Measurements from ENCODE around the gene IFI16.
A peak's percentile ranks its signal among the peaks of the same experiment; 100 is the strongest.

The IFI16 gene

DNA sequence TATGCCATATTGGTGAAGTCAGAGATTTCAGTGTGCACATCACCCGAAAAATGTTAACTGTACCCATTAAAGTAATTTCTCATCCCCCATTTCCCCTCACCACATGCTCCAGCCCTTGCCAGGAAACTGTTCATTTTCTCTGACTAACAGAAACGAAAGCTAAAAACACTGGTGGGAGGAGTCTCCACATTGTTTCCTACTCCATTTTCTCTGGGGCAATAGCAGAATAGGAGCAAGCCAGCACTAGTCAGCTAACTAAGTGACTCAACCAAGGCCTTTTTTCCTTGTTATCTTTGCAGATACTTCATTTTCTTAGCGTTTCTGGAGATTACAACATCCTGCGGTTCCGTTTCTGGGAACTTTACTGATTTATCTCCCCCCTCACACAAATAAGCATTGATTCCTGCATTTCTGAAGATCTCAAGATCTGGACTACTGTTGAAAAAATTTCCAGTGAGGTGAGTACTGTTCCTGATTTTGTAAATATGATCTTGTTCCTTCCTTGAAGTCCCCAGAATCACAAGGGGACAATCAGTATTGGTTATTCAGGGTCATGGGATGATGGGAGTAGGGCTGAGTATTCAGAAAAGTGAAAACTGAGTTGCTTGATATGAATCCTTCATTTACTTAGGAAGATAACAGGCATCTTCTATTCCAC is at the start of gene IFI16:
Gene IFI16 (plus strand): TSS at position 204 of the 658 bp plus-strand sequence. CDS start 4,774 bp downstream, outside the sequence.
- peak in 1 of 2 donors; percentile 78 for DNase-seq (ENCODE audit: low read depth in 1 of 2, low spot score in 1 of 2)

DNA sequence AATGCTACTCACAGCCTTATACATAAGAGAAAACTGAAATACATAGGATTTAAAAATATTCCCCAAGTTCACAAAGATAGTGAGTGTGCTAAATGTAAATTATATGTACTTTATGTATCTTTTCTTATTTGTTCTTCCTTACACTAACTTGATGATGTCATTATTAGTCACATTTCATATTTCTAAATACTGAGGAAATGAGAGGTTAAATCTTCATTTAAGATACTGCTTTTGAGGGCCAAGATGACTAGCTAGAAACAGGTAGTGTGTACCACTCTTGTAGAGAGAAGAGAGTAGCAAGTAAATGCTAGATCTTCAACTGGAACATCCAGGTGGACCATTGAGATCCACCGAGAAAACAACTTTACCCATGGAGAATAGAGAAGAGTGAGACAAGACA is 48.5 kb upstream of the IFI16 start:
- DNase-seq (ENCODE audit: low read depth in 1 of 2, low spot score in 1 of 2) = no peak

- DNase-seq (ENCODE audit: low read depth in 1 of 2, low spot score in 1 of 2) = no peak
Observed at GRCh38 chr1:158962983-158963382, 46.7 kb upstream of the IFI16 start.

- DNase-seq (ENCODE audit: low read depth in 1 of 2, low spot score in 1 of 2) = peak in 1 of 2 donors; percentile 17
Observed at GRCh38 chr1:158969166-158969565, 40.5 kb upstream of the IFI16 start.

DNA sequence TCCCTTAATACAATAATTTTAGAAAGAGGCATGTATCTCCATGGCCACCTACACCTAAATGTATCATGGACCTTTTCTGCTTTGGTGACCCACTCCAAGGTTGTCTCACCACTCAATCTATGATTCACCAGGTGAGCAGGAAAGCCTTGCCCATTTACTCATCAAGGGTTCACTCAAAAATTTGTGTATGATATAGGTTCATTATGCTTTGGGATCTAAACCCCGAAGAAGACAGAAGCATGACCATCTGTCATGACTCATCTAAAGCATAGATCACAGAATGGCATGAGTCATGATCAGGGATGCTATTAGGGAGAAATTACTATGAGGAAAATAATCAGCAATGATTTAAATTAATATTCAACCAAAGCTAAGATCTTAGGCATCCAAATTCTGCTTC is 39.9 kb upstream of the IFI16 start:
- peak in 1 of 2 donors; percentile 28 for DNase-seq (ENCODE audit: low read depth in 1 of 2, low spot score in 1 of 2)

- no peak for DNase-seq (ENCODE audit: low read depth in 1 of 2, low spot score in 1 of 2)
Observed at GRCh38 chr1:158972841-158973240, 36.9 kb upstream of the IFI16 start.

GRCh38 chr1:158976219-158976618 is 33.5 kb upstream of the IFI16 start:
- DNase-seq (ENCODE audit: low read depth in 1 of 2, low spot score in 1 of 2) = no peak

DNA sequence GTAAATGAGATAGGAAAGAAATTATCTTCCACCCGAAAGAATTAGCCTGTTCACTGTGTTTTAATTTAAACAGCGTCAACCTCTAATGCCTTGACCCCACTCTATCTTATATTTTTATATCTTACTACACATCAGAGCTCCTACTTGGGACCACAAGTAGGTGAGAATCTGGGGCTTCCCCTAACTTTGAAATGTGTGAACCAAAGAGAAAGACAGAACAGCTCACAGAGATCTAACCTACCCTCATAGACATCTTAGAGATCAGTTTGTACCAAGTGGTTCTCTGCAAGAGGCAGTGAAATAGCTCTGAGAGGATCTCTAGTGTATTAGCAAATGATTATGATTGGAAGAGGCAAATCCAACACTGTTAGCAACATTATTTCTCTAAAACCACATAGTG is 31.0 kb upstream of the IFI16 start:
- no peak for DNase-seq (ENCODE audit: low read depth in 1 of 2, low spot score in 1 of 2)

- DNase-seq (ENCODE audit: low read depth in 1 of 2, low spot score in 1 of 2) = no peak
Observed at GRCh38 chr1:158979229-158979628, 30.5 kb upstream of the IFI16 start.

DNA sequence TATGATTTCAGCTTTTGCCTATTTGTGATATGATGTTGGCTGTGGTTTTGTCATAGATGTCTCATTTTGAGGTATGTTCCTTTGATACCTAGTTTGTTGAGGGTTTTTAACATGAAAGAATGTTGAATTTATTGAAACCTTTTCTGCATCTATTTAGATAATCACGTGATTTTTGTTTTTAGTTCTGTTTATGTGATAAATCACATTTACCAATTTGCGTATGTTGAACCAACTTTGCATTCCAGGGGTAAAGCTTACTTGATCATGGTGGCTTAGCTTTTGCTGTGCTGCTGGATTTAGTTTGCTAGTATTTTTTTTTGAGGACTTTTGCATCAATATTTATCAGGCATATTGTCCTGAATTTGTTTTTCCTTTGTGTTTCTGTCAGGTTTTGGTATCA is 26.5 kb upstream of the IFI16 start:
- no peak for DNase-seq (ENCODE audit: low read depth in 1 of 2, low spot score in 1 of 2)

- DNase-seq (ENCODE audit: low read depth in 1 of 2, low spot score in 1 of 2) = no peak
Observed at GRCh38 chr1:158984386-158984785, 25.3 kb upstream of the IFI16 start.

- no peak for DNase-seq (ENCODE audit: low read depth in 1 of 2, low spot score in 1 of 2)
Observed at GRCh38 chr1:158989424-158989823, 20.3 kb upstream of the IFI16 start.

- DNase-seq (ENCODE audit: low read depth in 1 of 2, low spot score in 1 of 2) = no peak
Observed at GRCh38 chr1:158992787-158993312, 16.9 kb upstream of the IFI16 start.

DNA sequence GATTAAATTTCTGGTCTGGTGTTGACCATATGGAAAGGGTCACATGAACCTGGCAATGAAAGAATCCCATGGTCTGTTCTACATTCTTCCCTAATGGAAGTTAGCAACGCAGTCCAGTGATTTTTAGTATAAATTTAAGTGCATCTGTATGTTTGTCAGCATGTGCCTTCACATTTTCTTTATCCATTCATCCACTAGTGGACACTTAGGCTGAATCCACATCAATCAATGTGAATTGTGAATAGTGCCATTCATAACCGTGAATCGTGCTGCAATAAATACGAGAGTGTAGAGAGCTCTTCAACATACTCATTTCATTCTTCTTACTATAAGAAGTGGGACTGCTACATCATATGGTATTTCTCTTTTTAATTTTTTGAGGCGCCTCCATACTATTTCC is 12.7 kb upstream of the IFI16 start:
- no peak for DNase-seq (ENCODE audit: low read depth in 1 of 2, low spot score in 1 of 2)

- no peak for DNase-seq (ENCODE audit: low read depth in 1 of 2, low spot score in 1 of 2)
Observed at GRCh38 chr1:158998037-158998780, 11.5 kb upstream of the IFI16 start.

DNA sequence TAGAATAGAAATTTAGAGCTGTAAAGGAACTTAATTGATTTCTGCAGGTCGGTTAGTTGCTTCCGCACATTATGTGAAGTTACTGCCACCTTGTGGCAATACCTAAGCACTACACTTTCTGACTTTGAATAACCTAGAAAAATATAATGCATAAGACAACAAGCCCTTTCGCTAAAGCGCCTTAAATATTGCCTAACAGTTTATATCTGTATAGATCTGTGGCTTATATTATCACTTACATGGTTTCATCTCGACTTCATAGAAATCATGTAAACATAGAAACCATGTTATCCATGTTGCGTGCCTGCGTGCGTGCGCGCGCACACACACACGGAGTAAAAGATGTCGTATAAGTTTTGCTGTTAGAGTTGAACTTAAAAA is 10.9 kb upstream of the IFI16 start:
- peak in 1 of 2 donors; percentile 55 for DNase-seq (ENCODE audit: low read depth in 1 of 2, low spot score in 1 of 2)

GRCh38 chr1:158999316-159000069 is 10.2 kb upstream of the IFI16 start:
- no peak for DNase-seq (ENCODE audit: low read depth in 1 of 2, low spot score in 1 of 2)

DNA sequence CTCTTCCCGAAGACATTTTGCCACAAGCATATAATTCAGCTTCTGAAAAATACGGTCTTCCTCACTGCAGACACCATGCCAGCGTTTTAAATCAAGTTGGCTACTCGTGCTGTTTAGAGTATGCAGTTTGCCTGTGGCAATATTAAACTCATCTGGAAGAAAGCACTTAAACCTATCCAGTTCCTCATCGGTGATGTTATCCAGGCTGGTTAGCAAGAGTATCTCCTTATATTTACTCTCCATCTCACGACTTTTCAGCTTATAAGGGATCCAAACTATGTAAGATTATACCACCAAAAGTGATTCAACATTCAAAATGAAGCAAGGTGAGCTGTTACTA is 9.7 kb upstream of the IFI16 start:
- DNase-seq (ENCODE audit: low read depth in 1 of 2, low spot score in 1 of 2) = no peak

DNA sequence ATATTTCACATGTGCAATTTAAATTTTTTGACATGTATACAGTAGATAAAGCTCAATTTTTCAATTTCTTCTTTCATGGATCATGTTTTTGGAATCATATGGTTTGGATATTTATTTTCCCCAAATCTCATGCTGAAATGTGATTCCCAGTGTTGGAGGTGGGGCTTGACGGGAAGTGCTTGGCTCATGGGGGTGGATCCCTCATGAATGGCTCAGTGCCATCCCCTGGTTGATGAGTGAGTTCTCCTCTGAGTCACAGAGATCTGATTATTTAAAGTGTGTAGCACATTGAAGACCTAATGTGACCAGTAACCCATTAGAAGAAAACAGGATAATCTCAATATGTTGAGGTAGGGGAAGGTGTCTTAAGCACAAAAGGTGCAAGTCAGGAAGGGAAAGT is 9.1 kb upstream of the IFI16 start:
- no peak for DNase-seq (ENCODE audit: low read depth in 1 of 2, low spot score in 1 of 2)

GRCh38 chr1:159005161-159005560 is 4.5 kb upstream of the IFI16 start:
- DNase-seq (ENCODE audit: low read depth in 1 of 2, low spot score in 1 of 2) = no peak

GRCh38 chr1:159005676-159006075 is 4.0 kb upstream of the IFI16 start:
- DNase-seq (ENCODE audit: low read depth in 1 of 2, low spot score in 1 of 2) = no peak
